AG09309 (cell line): ENCODE results near the gene SOX18.

ENCODE experiments used
- DNase-seq: peaks from one replicate; pipeline ENCODE4 v3.0.0-alpha.2; 2010; ENCODE audit warnings: low read depth
- H3K4me3 ChIP-seq: 2 replicates; pipeline ENCODE4 v1.5.1; 2011; ENCODE audit warnings: mild to moderate bottlenecking, low read depth, low read length, moderate library complexity; ENCODE audit not compliant: control insufficient read depth
- CTCF ChIP-seq: IDR thresholded peaks from 2 replicates; pipeline ENCODE4 v1.5.1; 2011; ENCODE audit warnings: mild to moderate bottlenecking, low read depth, low read length, inconsistent platforms; ENCODE audit not compliant: insufficient read depth, control insufficient read depth; ENCODE audit errors: missing control alignments

SOX18 gene

DNA sequence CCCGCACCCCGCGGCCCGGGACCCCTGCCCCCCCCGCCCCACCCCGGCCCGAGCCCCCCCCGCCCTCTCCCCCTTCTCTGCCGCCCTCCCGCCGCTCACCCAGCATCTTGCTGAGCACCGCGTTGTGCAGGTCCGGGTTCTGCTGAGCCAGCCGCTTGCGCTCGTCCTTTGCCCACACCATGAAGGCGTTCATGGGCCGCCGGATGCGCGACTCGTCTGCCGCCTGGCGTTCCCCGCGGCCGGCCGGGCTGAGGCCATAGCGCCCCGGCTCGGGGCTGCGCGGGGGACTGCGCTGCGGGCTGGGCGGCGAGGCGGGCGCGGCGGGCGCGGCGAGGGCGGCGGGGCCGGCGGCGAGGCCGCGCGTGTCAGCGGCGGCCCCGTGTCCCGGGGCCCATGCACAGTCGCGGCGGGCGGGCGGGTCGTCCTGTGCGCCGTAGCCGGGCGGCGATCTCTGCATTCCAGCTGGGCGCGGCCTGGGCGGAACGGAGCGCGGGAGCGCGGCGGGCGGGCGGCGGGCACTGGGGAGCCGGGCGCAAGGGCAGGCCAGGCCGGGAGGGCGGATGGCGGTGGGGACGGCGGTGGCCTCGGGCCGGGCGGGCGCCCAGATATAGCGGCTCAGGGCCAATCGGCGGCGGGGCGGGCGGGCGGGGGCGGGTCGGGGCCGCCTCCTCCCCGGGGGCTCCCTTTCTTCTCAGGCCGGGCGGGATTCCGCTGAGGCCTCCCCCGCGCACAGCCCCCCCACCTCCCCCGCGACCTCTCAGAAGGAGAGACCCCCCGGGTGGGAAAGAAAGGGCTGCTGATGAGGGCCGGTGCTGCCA lies at the start of gene SOX18:
SOX18 (minus strand) TSS at position 580 of the 818 bp plus-strand sequence; CDS start at position 457, 123 bp downstream.
- no peak for DNase-seq
- peak; percentile 5 for TF ChIP-seq CTCF
- no peak within 1 kb of the TSS; the same call in 1 of the 2 replicates for H3K4me3 ChIP-seq

- H3K4me3 ChIP-seq, result no peak overlapping the region
- TF ChIP-seq CTCF, result no peak
- DNase-seq, result no peak
These were observed 49.1 kb upstream of the SOX18 start for GRCh38 chr20:64098471-64099013.

- no peak for DNase-seq
- no peak overlapping the region for H3K4me3 ChIP-seq
- TF ChIP-seq CTCF, result no peak
These were observed 47.1 kb upstream of the SOX18 start for GRCh38 chr20:64096535-64096934.

- no peak overlapping the region for H3K4me3 ChIP-seq
- no peak for DNase-seq
- no peak for TF ChIP-seq CTCF
These were observed 46.5 kb upstream of the SOX18 start for GRCh38 chr20:64095927-64096326.

DNA sequence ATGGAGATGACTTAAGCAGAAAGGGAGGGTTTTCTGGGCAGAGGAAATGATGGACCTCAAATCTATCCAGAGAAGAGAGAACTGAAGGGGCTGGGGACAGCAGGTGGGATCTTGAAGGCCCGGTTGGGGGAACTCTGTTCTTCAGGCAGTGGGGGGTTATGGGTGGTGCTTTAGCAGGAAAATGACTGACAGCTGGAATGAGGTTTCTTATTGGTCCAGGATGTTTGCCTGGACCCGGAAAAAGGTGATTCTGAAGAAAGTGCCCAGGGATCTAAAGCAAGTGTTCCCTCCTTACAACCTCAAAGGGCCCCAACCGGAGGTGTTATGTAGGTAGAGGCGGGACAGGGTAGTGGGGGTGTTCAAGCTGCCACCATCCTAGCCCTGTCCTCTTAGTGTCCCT lies 46.0 kb upstream of the SOX18 start:
- TF ChIP-seq CTCF, result no peak
- no peak overlapping the region for H3K4me3 ChIP-seq
- no peak for DNase-seq

GRCh38 chr20:64093013-64093503 lies 43.6 kb upstream of the SOX18 start:
- H3K4me3 ChIP-seq, result no peak overlapping the region
- no peak for TF ChIP-seq CTCF
- no peak for DNase-seq
